CD14-positive monocyte (primary cell): ENCODE measurements around the gene EXOC6B. TPM values are rescaled to one million over a fixed set of nuclear protein-coding genes. Genes with fewer than 3 reads are reported as not detected.
A peak's percentile ranks its signal among the peaks of the same experiment; 100 is the strongest.

Experiments
- DNase-seq, 3 donors: peaks; one replicate each; pipeline ENCODE4 v3.0.0-alpha.2; 2011 to 2022
- H2AFZ ChIP-seq: 2 replicates; pipeline ENCODE4 v1.6.0; 2012; ENCODE audit warnings: mild to moderate bottlenecking, low read depth, low read length, inconsistent platforms; ENCODE audit not compliant: insufficient read depth, poor library complexity, severe bottlenecking
- H3K27ac ChIP-seq, 2 donors: 1 replicate in 1 of 2; 2 replicates in 1 of 2; pipeline ENCODE4 v1.5.1; 2012 to 2013; ENCODE audit warnings: low read length in 2 of 2, control low read depth in 1 of 2, inconsistent platforms in 1 of 2, low read depth in 1 of 2, mild to moderate bottlenecking in 1 of 2
- H3K27me3 ChIP-seq, 2 donors: one replicate each; pipeline versions ENCODE4 v1.6.0 to v1.6.1; 2011 to 2013; ENCODE audit warnings: low read length in 2 of 2; ENCODE audit not compliant: control insufficient read depth in 2 of 2, insufficient read depth in 2 of 2
- H3K36me3 ChIP-seq, 2 donors: replicated peaks in 1 of 2; 1 replicate in 1 of 2; 2 replicates in 1 of 2; pipeline versions ENCODE4 v1.5.1 to v1.6.1; 2012 to 2013; ENCODE audit warnings: low read length in 2 of 2, control low read depth in 1 of 2, inconsistent platforms in 1 of 2, mild to moderate bottlenecking in 1 of 2; ENCODE audit not compliant: insufficient read depth in 2 of 2, control insufficient read depth in 1 of 2
- H3K4me1 ChIP-seq, 2 donors: 1 replicate in 1 of 2; 2 replicates in 1 of 2; pipeline versions ENCODE4 v1.5.1 to v1.6.1; 2012 to 2013; ENCODE audit warnings: low read length in 2 of 2, control low read depth in 1 of 2, inconsistent platforms in 1 of 2, mild to moderate bottlenecking in 1 of 2, moderate library complexity in 1 of 2; ENCODE audit not compliant: insufficient read depth in 2 of 2, control insufficient read depth in 1 of 2
- H3K4me2 ChIP-seq: replicated peaks from 2 replicates; pipeline ENCODE3; 2012; ENCODE audit warnings: low read length, moderate library complexity, mild to moderate bottlenecking; ENCODE audit not compliant: poor library complexity, severe bottlenecking; ENCODE audit errors: extremely low read depth
- H3K4me3 ChIP-seq, 3 experiments: fragments of 200-600 bp in 1 of 3; sonication (generic) in 1 of 3; replicated peaks in 1 of 3; 1 replicate in 2 of 3; 2 replicates in 1 of 3; pipeline ENCODE4 v1.5.1; 2011 to 2013; ENCODE audit warnings: low read length in 3 of 3, mild to moderate bottlenecking in 3 of 3, control low read depth in 2 of 3, low read depth in 2 of 3, inconsistent platforms in 1 of 3, moderate library complexity in 1 of 3
- H3K79me2 ChIP-seq: 2 replicates; pipeline ENCODE4 v1.6.0; 2012; ENCODE audit warnings: mild to moderate bottlenecking, control low read depth, inconsistent platforms, low read length, moderate library complexity; ENCODE audit not compliant: insufficient read depth
- H3K9ac ChIP-seq: 2 replicates; pipeline ENCODE4 v1.6.0; 2017; ENCODE audit warnings: low read length, mild to moderate bottlenecking; ENCODE audit not compliant: insufficient read depth, poor library complexity, severe bottlenecking
- H3K9me3 ChIP-seq, 2 donors: replicated peaks in 1 of 2; 1 replicate in 1 of 2; 2 replicates in 1 of 2; pipeline versions ENCODE4 v1.5.1 to v1.6.1; 2012 to 2013; ENCODE audit warnings: low read length in 2 of 2, control low read depth in 1 of 2; ENCODE audit not compliant: control insufficient read depth in 1 of 2, insufficient read depth in 1 of 2
- H4K20me1 ChIP-seq: 2 replicates; pipeline ENCODE4 v1.6.0; 2012; ENCODE audit warnings: mild to moderate bottlenecking, low read length, control low read depth, moderate library complexity; ENCODE audit not compliant: insufficient read depth
- H3K27ac Mint-ChIP-seq, 7 donors: one replicate each; pipeline ENCODE4 v1.8.0; 2020; ENCODE audit warnings: mild to moderate bottlenecking in 7 of 7, mixed read lengths in 7 of 7, moderate library complexity in 6 of 7, inconsistent platforms in 2 of 7
- H3K27me3 Mint-ChIP-seq, 3 donors: one replicate each; pipeline ENCODE4 v1.8.0; 2021 to 2022; ENCODE audit warnings: low read depth in 3 of 3, mild to moderate bottlenecking in 3 of 3, mixed read lengths in 3 of 3, moderate library complexity in 3 of 3, inconsistent platforms in 1 of 3
- H3K36me3 Mint-ChIP-seq, 2 donors: one replicate each; pipeline ENCODE4 v1.8.0; 2020; ENCODE audit warnings: mixed read lengths in 2 of 2, inconsistent platforms in 1 of 2, mild to moderate bottlenecking in 1 of 2
- H3K4me1 Mint-ChIP-seq: one replicate; pipeline ENCODE4 v1.8.0; 2020; ENCODE audit warnings: mild to moderate bottlenecking, mixed read lengths
- H3K4me3 Mint-ChIP-seq, 2 donors: one replicate each; pipeline ENCODE4 v1.8.0; 2020; ENCODE audit warnings: mild to moderate bottlenecking in 2 of 2, mixed read lengths in 2 of 2, moderate library complexity in 1 of 2
- H3K9me3 Mint-ChIP-seq, 7 donors: one replicate each; pipeline ENCODE4 v1.8.0; 2020 to 2022; ENCODE audit warnings: mixed read lengths in 7 of 7, mild to moderate bottlenecking in 6 of 7, moderate library complexity in 6 of 7, inconsistent platforms in 2 of 7
- CTCF ChIP-seq: fragments of 200-600 bp; IDR thresholded peaks from one replicate; pipeline ENCODE4 v1.8.0; 2022; ENCODE audit warnings: antibody characterized with exemption, mild to moderate bottlenecking
- WGBS: methylation state at CpG from one replicate; pipeline ENCODE4 v1.1.5; 2013; ENCODE audit warnings: missing lambda C conversion rate; ENCODE audit not compliant: insufficient coverage; 5-methylcytosine and 5-hydroxymethylcytosine counted together
- intact Hi-C, 2 donors: fragments of 100-400 bp; cut with micrococcal nuclease; formaldehyde crosslinking; loops; one replicate each; pipeline versions ENCODE4 v1.15.0 to v1.15.1; 2023
- polyA plus RNA-seq, 3 donors: library from polyadenylated mRNA; depleted of rRNA in 1 of 3; unstranded in 2 of 3; stranded (reverse) in 1 of 3; fragments of 300-500 nt in 2 of 3; fragments of >200 nt in 1 of 3; fragmentation: Illumina TruSeq in 2 of 3; gene quantifications; 1 replicate in 2 of 3; 2 replicates in 1 of 3; pipeline ENCODE4 v1.2.3, GENCODE V29; 2012 to 2021

Gene EXOC6B
- polyA plus RNA-seq, 3 donors = 1.8 to 2.8 (median 2.1) TPM

DNA sequence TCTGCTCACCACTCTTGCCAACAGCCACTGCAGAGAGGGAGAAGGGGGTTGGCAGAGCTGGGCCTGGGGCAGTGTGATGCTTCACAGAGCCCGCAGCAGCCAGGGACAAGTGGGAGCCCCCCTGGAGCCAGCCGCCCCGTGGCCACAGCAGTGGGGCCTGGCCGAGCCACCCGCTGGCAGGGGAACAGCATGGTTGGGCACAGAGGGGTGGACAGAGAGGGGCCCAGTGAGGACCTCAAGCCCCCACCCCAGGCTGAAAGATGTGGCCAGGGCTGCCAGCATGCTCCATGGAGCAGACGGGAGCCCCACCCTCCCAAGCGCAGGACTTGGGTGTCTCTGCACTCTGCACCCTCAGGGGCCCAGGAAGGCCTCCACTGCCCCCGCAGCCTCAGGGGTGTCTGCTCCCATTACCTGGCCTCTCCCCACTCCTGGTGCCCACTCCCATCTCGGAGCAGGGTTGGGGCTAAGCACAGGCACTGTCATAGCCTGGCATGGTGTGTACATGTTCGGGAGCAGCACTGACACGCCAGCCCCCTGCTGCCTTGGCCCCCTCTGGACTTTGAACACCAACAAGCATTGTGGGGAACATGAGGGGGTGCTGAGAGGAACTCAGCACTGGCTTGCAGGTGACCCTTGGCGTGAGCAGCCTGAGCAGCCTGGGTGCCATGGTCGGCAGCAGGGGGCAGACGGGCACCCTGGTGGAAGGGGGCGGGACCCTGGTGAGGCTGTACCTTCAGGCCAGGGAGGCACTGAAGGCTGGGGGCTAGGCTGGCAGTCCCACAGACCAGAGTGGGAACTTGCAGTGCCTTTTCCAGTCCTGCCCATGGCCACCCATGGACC, 398.6 kb downstream of the EXOC6B start:
- H3K4me2 ChIP-seq = no peak overlapping the region
- H3K27me3 ChIP-seq = no peaks in the 10 kb centered on the region
- H3K4me3 Mint-ChIP-seq = no peak overlapping the region
- no peaks in the 10 kb centered on the region for H3K4me1 Mint-ChIP-seq
- no peaks in the 10 kb centered on the region for H3K27me3 Mint-ChIP-seq
- intact Hi-C loops = no loop called here
- no peaks in the 10 kb centered on the region for H3K79me2 ChIP-seq
- H3K36me3 Mint-ChIP-seq = no peaks in the 10 kb centered on the region
- WGBS = 97% methylated on average over 14 of the region's 15 CpGs
- no peaks in the 10 kb centered on the region for H4K20me1 ChIP-seq
- H3K9me3 ChIP-seq = peaks cover 11 to 24% of the 10 kb centered on the region in 2 donors
- H3K27ac ChIP-seq = no peak overlapping the region
- H3K4me3 ChIP-seq = no peak overlapping the region
- no peak for TF ChIP-seq CTCF
- peaks cover 7 to 31% (median 9%) of the 10 kb centered on the region in 7 donors for H3K9me3 Mint-ChIP-seq
- H2AFZ ChIP-seq = no peak overlapping the region
- no peaks in the 10 kb centered on the region for H3K36me3 ChIP-seq
- peak overlapping the region in 1 of 7 donors; percentile 9 for H3K27ac Mint-ChIP-seq
- DNase-seq = no peak
- no peaks in the 10 kb centered on the region for H3K4me1 ChIP-seq
- H3K9ac ChIP-seq = no peak overlapping the region

DNA sequence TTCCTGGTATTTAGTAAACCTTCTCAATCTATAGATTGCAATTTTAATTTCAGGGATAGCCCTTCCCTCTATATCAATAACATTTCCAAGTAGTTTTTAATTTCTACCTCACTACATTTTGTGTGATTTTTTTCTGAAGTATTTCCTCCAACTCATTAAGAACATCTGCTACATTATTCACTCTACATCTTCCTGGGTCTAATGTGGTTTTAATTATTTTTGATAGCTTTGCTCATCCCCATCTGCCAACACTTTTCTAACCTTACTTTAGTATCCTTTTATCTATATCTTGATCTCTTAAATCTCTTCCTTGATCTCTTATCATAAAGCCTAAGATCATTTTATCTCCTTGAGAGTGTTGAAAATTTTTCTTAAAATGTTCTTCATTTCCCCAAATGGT, 399.8 kb downstream of the EXOC6B start:
- Mint-ChIP-seq H3K27me3 (no peaks in the 10 kb centered on the region), H3K27ac (no peak overlapping the region), H3K4me1 (no peaks in the 10 kb centered on the region), H3K9me3 (peaks cover 9 to 34% (median 11%) of the 10 kb centered on the region in 7 donors), H3K36me3 (no peaks in the 10 kb centered on the region), H3K4me3 (no peak overlapping the region)
- H3K79me2 ChIP-seq = no peaks in the 10 kb centered on the region
- no peaks in the 10 kb centered on the region for H3K36me3 ChIP-seq
- H3K4me1 ChIP-seq = no peaks in the 10 kb centered on the region
- no peak overlapping the region for H3K4me2 ChIP-seq
- H3K4me3 ChIP-seq = no peak overlapping the region
- no peak overlapping the region for H2AFZ ChIP-seq
- no peak overlapping the region for H3K9ac ChIP-seq
- no peaks in the 10 kb centered on the region for H4K20me1 ChIP-seq
- H3K9me3 ChIP-seq = peaks cover 20 to 32% of the 10 kb centered on the region in 2 donors
- TF ChIP-seq CTCF = no peak
- intact Hi-C loops = no loop called here
- no peaks in the 10 kb centered on the region for H3K27me3 ChIP-seq
- H3K27ac ChIP-seq = no peak overlapping the region
- no peak for DNase-seq
